Uterus (tissue), 4 donors: Measurements from ENCODE around the gene LIMS2. TPM values are rescaled to one million over a fixed set of nuclear protein-coding genes. Genes with fewer than 3 reads are reported as not detected.

Experiments used
- DNase-seq, 2 donors: peaks; one replicate each; pipeline ENCODE4 v3.0.0-alpha.2; 2019 to 2020
- H3K27ac ChIP-seq, 2 donors: fragments of 200-600 bp; sonication (generic); 1 replicate in 1 of 2; 2 replicates in 1 of 2; pipeline ENCODE4 v1.5.1; 2016 to 2018
- H3K27me3 ChIP-seq, 2 donors: fragments of 200-600 bp; sonication (generic); one replicate each; pipeline ENCODE4 v1.5.1; 2018 to 2019; ENCODE audit warnings: control low read depth in 1 of 2
- H3K36me3 ChIP-seq, 2 donors: fragments of 200-600 bp; sonication (generic); one replicate each; pipeline ENCODE4 v1.5.1; 2019; ENCODE audit warnings: control low read depth in 1 of 2
- H3K4me1 ChIP-seq, 2 donors: fragments of 200-600 bp; sonication (generic); one replicate each; pipeline ENCODE4 v1.5.1; 2018 to 2019; ENCODE audit warnings: control low read depth in 1 of 2
- H3K4me3 ChIP-seq, 2 donors: fragments of 200-600 bp; sonication (generic); 1 replicate in 1 of 2; 2 replicates in 1 of 2; pipeline ENCODE4 v1.5.1; 2018 to 2019; ENCODE audit warnings: mild to moderate bottlenecking in 1 of 2
- H3K9me3 ChIP-seq, 2 donors: fragments of 200-600 bp; sonication (generic); one replicate each; pipeline ENCODE4 v1.5.1; 2019; ENCODE audit warnings: control low read depth in 1 of 2
- POLR2A ChIP-seq, 2 donors: fragments of 450-650 bp; IDR thresholded peaks; one replicate each; pipeline ENCODE4 v1.6.1; 2016; ENCODE audit warnings: antibody characterized with exemption in 2 of 2, mild to moderate bottlenecking in 1 of 2, moderate library complexity in 1 of 2
- intact Hi-C: fragments of 100-400 bp; cut with DNase I; formaldehyde crosslinking; loops from one replicate; pipeline ENCODE4 v1.15.1; 2023; ENCODE audit warnings: low total_unique reads
- total RNA-seq, 4 donors: library from RNA; depleted of rRNA in 3 of 4; stranded (reverse); fragments of >200 nt in 3 of 4; gene quantifications; one replicate each; pipeline versions ENCODE4 v1.1.0 to v1.2.4, GENCODE V29; 2014 to 2023
- TF ChIP-seq, protein P1 (sequence below), 4 experiments: fragments of 200-600 bp in 2 of 4; fragments of 450-650 bp in 2 of 4; sonication (generic) in 2 of 4; IDR thresholded peaks; one replicate each; pipeline ENCODE4 v1.5.1; 2016 to 2019; ENCODE audit warnings: antibody characterized with exemption in 4 of 4, mild to moderate bottlenecking in 2 of 4, moderate library complexity in 1 of 4
- donor health status: DM: yes; HTN: yes; CAD: no.

The LIMS2 gene
- total RNA-seq, 4 donors from 2014 or later: 15.8 to 298 (median 66.2) TPM

DNA sequence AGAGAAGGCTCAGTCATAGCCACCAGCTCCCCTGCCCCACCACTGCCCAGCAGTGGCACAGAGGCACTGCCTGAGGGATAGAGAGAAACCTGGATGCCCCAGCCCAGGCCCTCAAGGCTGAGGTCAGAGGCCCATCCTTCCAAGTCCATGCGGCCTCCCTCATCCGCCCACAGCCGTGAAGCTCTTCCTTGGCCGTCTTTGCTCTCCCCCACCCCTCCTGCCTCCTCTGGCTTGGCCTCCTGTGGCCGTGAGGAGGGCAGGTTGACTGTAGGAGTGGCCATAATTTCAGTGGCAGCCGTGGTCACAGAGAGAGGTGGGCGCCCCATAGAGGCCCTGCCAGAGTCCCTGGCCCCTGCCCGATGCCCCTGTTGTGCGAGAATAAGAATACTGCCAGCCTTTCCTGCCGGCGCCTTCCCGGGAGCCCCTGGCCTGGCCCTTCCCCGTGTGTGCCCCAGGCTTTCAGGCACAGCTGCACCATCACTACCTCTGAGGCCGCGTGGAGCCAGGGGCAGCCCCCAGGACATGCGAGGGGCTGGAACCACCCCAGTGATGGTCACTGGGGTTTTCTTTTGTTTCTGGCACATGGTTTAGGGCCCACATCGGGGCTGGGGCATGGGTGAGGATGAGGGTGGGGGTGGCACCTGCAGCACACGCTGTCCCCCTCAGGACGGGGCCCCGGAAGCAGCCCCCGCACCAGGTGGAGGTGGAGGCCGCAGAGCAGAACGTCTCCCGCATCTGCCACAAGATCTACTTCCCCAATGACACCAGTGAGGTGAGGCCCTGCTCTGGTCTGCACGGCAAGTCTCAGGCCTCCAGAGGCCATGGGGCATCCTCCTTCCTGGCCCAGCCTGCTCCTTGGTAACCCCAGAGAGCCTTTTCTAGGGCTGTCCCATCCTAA lies 42.5 kb downstream of the LIMS2 start:
- peak overlapping the region in 1 of 2 donors; percentile 13 for H3K27ac ChIP-seq
- no peak overlapping the region for H3K4me3 ChIP-seq
- intact Hi-C loops: no loop called here
- H3K36me3 ChIP-seq: no peaks in the 10 kb centered on the region
- no peaks in the 10 kb centered on the region for H3K27me3 ChIP-seq
- no peaks in the 10 kb centered on the region for H3K9me3 ChIP-seq
- peak in 1 of 2 donors; percentile 31 for DNase-seq
- H3K4me1 ChIP-seq: peaks cover 6 to 8% of the 10 kb centered on the region in 2 donors
- TF ChIP-seq, protein P1, sequence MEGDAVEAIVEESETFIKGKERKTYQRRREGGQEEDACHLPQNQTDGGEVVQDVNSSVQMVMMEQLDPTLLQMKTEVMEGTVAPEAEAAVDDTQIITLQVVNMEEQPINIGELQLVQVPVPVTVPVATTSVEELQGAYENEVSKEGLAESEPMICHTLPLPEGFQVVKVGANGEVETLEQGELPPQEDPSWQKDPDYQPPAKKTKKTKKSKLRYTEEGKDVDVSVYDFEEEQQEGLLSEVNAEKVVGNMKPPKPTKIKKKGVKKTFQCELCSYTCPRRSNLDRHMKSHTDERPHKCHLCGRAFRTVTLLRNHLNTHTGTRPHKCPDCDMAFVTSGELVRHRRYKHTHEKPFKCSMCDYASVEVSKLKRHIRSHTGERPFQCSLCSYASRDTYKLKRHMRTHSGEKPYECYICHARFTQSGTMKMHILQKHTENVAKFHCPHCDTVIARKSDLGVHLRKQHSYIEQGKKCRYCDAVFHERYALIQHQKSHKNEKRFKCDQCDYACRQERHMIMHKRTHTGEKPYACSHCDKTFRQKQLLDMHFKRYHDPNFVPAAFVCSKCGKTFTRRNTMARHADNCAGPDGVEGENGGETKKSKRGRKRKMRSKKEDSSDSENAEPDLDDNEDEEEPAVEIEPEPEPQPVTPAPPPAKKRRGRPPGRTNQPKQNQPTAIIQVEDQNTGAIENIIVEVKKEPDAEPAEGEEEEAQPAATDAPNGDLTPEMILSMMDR (IDR thresholded peaks at IDR 0.05): no peak
- TF ChIP-seq POLR2A (IDR thresholded peaks at IDR 0.05): no peak

DNA sequence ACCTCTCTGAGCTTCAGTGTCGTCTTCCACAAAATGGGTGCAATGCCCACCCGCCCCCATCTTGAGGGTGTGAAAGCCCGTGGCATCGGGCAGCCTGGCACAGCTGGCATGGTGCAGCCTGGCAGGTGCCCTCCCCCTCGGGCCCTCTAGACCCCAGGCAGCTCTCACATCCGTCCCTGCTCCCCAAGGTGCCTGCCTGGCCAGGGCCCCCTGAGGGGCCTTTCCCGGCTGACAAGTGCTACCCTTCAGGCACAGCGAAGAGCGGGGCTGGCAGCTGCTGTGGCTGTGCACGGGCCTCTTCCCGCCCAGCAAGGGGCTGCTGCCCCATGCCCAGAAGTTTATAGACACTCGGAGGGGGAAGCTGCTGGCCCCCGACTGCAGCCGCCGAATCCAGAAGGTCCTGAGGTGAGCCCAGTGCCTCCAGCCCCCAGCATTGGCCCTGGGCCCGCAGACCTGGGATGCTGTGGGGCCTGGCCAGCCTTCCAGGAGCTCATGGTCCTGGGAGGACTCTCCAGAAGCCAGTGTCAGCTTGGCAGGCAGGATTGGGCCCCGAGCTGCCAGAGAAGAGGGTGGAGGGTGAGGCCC lies 43.2 kb downstream of the LIMS2 start:
- intact Hi-C loops: no loop called here
- no peaks in the 10 kb centered on the region for H3K27me3 ChIP-seq
- H3K27ac ChIP-seq: no peak overlapping the region
- H3K4me3 ChIP-seq: no peak overlapping the region
- no peak for DNase-seq
- H3K9me3 ChIP-seq: no peaks in the 10 kb centered on the region
- no peak for TF ChIP-seq POLR2A (IDR thresholded peaks at IDR 0.05)
- TF ChIP-seq, protein P1 (IDR thresholded peaks at IDR 0.05): no peak
- peaks cover under 1 to 1% of the 10 kb centered on the region in 2 donors for H3K4me1 ChIP-seq
- H3K36me3 ChIP-seq: no peaks in the 10 kb centered on the region

DNA sequence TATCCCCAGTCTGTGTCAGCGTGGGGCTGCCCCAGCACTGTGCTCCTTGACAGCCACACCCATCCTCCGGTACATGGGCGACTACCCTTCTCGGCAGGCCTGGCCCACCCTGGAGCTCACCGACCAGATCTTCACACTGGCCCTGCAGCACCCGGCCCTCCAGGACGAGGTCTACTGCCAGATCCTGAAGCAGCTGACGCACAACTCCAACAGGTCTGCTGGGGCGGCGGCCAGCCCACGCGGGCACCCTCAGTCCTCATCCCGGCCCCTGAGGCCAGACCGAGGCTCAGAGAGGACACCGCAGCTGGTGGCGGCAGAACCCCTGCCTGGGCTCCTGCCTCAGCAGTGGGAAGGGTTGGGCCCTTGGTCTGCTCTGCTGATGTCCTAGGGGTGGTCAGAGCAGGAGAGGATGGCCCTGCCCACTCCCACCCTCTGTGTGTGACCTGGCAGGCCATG lies 43.8 kb downstream of the LIMS2 start:
- intact Hi-C loops: no loop called here
- Histone ChIP-seq H3K4me3 (no peak overlapping the region), H3K27ac (no peak overlapping the region), H3K36me3 (no peaks in the 10 kb centered on the region), H3K9me3 (no peaks in the 10 kb centered on the region), H3K4me1 (no peaks in the 10 kb centered on the region), H3K27me3 (no peaks in the 10 kb centered on the region)
- DNase-seq: peak in 1 of 2 donors; percentile 29
- TF ChIP-seq POLR2A (IDR thresholded peaks at IDR 0.05): no peak
- TF ChIP-seq, protein P1 (IDR thresholded peaks at IDR 0.05): no peak

DNA sequence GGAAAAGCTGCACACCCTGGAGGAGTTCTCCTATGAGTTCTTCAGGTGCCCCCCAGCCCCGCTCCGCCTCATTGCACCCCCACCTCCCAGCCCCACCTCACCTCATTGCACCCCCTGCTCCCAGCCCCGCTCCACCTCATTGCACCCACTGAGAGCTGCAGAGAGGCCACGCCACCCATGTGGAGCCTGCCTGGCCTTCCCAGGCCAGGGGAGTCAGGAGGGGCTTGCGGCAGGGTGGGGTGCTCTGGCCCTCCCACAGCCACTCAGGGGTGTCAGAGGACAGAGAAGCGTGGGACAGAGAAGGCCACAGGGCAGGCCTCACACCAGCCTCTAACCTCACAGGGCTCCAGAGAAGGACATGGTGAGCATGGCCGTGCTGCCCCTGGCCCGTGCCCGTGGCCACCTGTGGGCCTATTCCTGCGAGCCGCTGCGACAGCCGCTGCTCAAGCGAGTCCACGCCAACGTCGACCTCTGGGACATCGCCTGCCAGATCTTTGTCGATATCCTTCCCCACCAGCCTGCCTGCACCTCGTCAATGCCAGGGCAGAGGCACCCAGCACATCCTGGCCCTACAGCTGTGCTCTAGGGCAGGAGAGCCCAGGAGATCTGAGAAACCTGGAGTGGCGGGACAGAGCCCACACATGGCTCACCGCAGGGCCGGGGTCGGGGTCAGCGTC lies 44.3 kb downstream of the LIMS2 start:
- DNase-seq: no peak
- Histone ChIP-seq H3K27me3 (no peaks in the 10 kb centered on the region), H3K27ac (no peak overlapping the region), H3K9me3 (no peaks in the 10 kb centered on the region), H3K36me3 (no peaks in the 10 kb centered on the region), H3K4me3 (no peak overlapping the region), H3K4me1 (no peaks in the 10 kb centered on the region)
- intact Hi-C loops: no loop called here
- TF ChIP-seq POLR2A (IDR thresholded peaks at IDR 0.05): no peak
- TF ChIP-seq, protein P1 (IDR thresholded peaks at IDR 0.05): no peak
